Esophagus muscularis mucosa (tissue), 4 donors: ENCODE data around the gene SFTA2. TPM values are rescaled to one million over a fixed set of nuclear protein-coding genes. Genes with fewer than 3 reads are reported as not detected.

Experiments used
- DNase-seq: peaks from one replicate; pipeline ENCODE4 v3.0.0-alpha.2; 2017; ENCODE audit errors: extremely low spot score
- H3K27ac ChIP-seq, 4 donors: fragments of 200-600 bp; sonication (generic); replicated peaks in 1 of 4; 1 replicate in 3 of 4; 2 replicates in 1 of 4; pipeline ENCODE4 v1.5.1; 2016 to 2019; ENCODE audit warnings: mild to moderate bottlenecking in 1 of 4
- H3K27me3 ChIP-seq, 4 donors: fragments of 200-600 bp; sonication (generic); one replicate each; pipeline versions ENCODE4 v1.5.1 to v1.6.0; 2016 to 2019
- H3K36me3 ChIP-seq, 4 donors: fragments of 200-600 bp; sonication (generic); one replicate each; pipeline ENCODE4 v1.5.1; 2016 to 2019
- H3K4me1 ChIP-seq, 4 donors: fragments of 200-600 bp; sonication (generic); one replicate each; pipeline ENCODE4 v1.5.1; 2016 to 2019
- H3K4me3 ChIP-seq, 4 donors: fragments of 200-600 bp; sonication (generic); 1 replicate in 2 of 4; 2 replicates in 2 of 4; pipeline ENCODE4 v1.5.1; 2016 to 2019; ENCODE audit warnings: mild to moderate bottlenecking in 4 of 4, moderate library complexity in 1 of 4
- H3K9me3 ChIP-seq, 4 donors: fragments of 200-600 bp; sonication (generic); 1 replicate in 3 of 4; 2 replicates in 1 of 4; pipeline ENCODE4 v1.5.1; 2016 to 2019
- CTCF ChIP-seq, 3 experiments: fragments of 200-600 bp in 2 of 3; fragments of 450-650 bp in 1 of 3; sonication (generic) in 2 of 3; IDR thresholded peaks; one replicate each; pipeline ENCODE4 v1.5.1; 2017 to 2019; ENCODE audit warnings: antibody characterized with exemption in 3 of 3, mild to moderate bottlenecking in 2 of 3, moderate library complexity in 1 of 3
- EP300 ChIP-seq: sonication (generic); formaldehyde crosslinking; IDR thresholded peaks from one replicate; pipeline ENCODE4 v1.6.1; 2017; ENCODE audit warnings: antibody characterized with exemption
- POLR2A ChIP-seq: fragments of 450-650 bp; IDR thresholded peaks from one replicate; pipeline ENCODE4 v1.6.1; 2017; ENCODE audit warnings: antibody characterized with exemption, moderate library complexity, mild to moderate bottlenecking, low read depth
- POLR2AphosphoS5 ChIP-seq, 2 donors: sonication (generic); formaldehyde crosslinking; IDR thresholded peaks; one replicate each; pipeline ENCODE4 v1.6.1; 2017; ENCODE audit warnings: antibody characterized with exemption in 2 of 2
- WGBS: methylation state at CpG from one replicate; pipeline ENCODE4 v1.1.5; 2018; 5-methylcytosine and 5-hydroxymethylcytosine counted together
- intact Hi-C: fragments of 100-400 bp; cut with DNase I; formaldehyde crosslinking; loops from one replicate; pipeline ENCODE4 v1.15.1; 2023
- total RNA-seq, 4 donors: library from RNA; depleted of rRNA; stranded (reverse); fragments of >200 nt; gene quantifications; one replicate each; pipeline versions ENCODE4 v1.1.0 to v1.2.1, GENCODE V29; 2016

SFTA2 gene
- total RNA-seq, 4 donors from 2014 or later: 1.1 TPM; not detected in 3

DNA sequence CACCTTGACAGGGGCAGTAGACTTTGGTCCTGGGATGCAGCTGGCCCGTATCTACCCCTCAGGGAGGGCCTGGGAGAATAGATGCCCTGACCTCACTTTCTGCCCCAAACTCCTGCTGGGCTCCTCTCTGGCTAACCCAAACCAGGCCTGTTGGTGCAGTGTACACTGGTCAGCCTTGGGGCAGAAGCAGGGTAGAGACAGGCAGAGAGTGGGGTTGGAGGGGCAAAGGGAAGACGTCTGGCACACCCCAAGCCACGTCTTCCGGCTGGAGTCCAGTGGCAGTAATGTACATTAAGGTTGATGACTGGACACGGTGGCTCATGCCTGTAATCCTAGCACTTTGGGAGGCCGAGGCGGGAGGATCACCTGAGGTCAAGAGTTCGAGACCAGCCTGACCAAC, 38.3 kb downstream of the SFTA2 start:
- Histone ChIP-seq H3K27ac (no peak overlapping the region), H3K4me3 (no peak overlapping the region), H3K4me1 (peaks cover 0 to 21% (median 9%) of the 10 kb centered on the region in 4 donors), H3K36me3 (peaks cover 29 to 98% (median 86%) of the 10 kb centered on the region in 4 donors), H3K9me3 (no peaks in the 10 kb centered on the region), H3K27me3 (no peaks in the 10 kb centered on the region)
- intact Hi-C loops: no loop called here
- no peak for DNase-seq
- no peak for TF ChIP-seq EP300
- no peak for TF ChIP-seq CTCF (IDR thresholded peaks at IDR 0.05)
- TF ChIP-seq POLR2A: no peak
- TF ChIP-seq POLR2AphosphoS5 (IDR thresholded peaks at IDR 0.05): no peak
- 97% methylated on average over 8 of the region's 8 CpGs for WGBS

DNA sequence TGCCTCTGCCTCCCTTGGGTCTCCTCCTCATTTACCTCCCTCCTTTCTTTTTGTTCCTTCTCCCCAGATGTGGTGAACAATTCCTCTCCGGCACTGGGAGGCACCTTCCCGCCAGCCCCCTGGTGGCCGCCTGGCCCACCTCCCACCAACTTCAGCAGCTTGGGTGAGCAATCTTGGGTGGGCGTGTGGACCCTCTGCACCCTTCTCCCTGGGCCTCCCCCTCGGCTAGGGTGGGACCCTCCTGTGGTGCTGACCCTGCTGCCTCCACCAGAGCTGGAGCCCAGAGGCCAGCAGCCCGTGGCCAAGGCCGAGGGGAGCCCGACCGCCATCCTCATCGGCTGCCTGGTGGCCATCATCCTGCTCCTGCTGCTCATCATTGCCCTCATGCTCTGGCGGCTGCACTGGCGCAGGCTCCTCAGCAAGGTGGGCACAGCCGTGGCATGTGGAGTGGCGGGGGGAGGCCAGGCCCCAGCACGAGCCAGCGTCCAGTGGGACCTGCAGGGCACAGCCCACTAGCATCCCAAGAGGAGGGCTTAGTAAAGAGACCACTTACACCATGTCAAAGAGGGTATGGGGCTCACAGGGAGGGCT, 38.9 kb downstream of the SFTA2 start:
- no peak for DNase-seq
- H3K36me3 ChIP-seq: peaks cover 23 to 93% (median 80%) of the 10 kb centered on the region in 4 donors
- no peak for TF ChIP-seq CTCF (IDR thresholded peaks at IDR 0.05)
- no peak for TF ChIP-seq POLR2A
- no peak for TF ChIP-seq EP300
- TF ChIP-seq POLR2AphosphoS5 (IDR thresholded peaks at IDR 0.05): no peak
- H3K9me3 ChIP-seq: no peaks in the 10 kb centered on the region
- no peak overlapping the region for H3K27ac ChIP-seq
- peaks cover 0 to 25% (median 11%) of the 10 kb centered on the region in 4 donors for H3K4me1 ChIP-seq
- H3K4me3 ChIP-seq: no peak overlapping the region
- no peaks in the 10 kb centered on the region for H3K27me3 ChIP-seq
- intact Hi-C loops: no loop called here
- 80% methylated on average over 10 of the region's 16 CpGs for WGBS

- intact Hi-C loops: no loop called here
- no peaks in the 10 kb centered on the region for H3K27me3 ChIP-seq
- TF ChIP-seq EP300: no peak
- no peak for TF ChIP-seq POLR2AphosphoS5 (IDR thresholded peaks at IDR 0.05)
- TF ChIP-seq POLR2A: no peak
- no peak for TF ChIP-seq CTCF (IDR thresholded peaks at IDR 0.05)
- no peaks in the 10 kb centered on the region for H3K9me3 ChIP-seq
- H3K4me1 ChIP-seq: peaks cover 0 to 27% (median 13%) of the 10 kb centered on the region in 4 donors
- no peak overlapping the region for H3K27ac ChIP-seq
- no peak overlapping the region for H3K4me3 ChIP-seq
- 89% methylated on average over 12 of the region's 21 CpGs for WGBS
- DNase-seq: no peak
- peaks cover 13 to 81% (median 69%) of the 10 kb centered on the region in 4 donors for H3K36me3 ChIP-seq
Measured at GRCh38 chr6:30891816-30892538, 40.0 kb downstream of the SFTA2 start.

- no peaks in the 10 kb centered on the region for H3K9me3 ChIP-seq
- H3K4me1 ChIP-seq: peaks cover 2 to 33% (median 19%) of the 10 kb centered on the region in 4 donors
- H3K27me3 ChIP-seq: no peaks in the 10 kb centered on the region
- no peak for DNase-seq
- peaks cover 7 to 76% (median 63%) of the 10 kb centered on the region in 4 donors for H3K36me3 ChIP-seq
- TF ChIP-seq POLR2A (no peak), EP300 (no peak), POLR2AphosphoS5 (IDR thresholded peaks at IDR 0.05) (no peak), CTCF (IDR thresholded peaks at IDR 0.05) (no peak)
- 86% methylated on average over 4 of the region's 4 CpGs for WGBS
- H3K27ac ChIP-seq: no peak overlapping the region
- intact Hi-C loops: no loop called here
- H3K4me3 ChIP-seq: no peak overlapping the region
Measured at GRCh38 chr6:30891450-30891723, 40.6 kb downstream of the SFTA2 start.
